Loucy (cell line): ENCODE measurements around the gene FAM171A2.

Source experiments
- H2AFZ ChIP-seq: fragments of 200-600 bp; sonication (generic); 2 replicates; pipeline ENCODE4 v1.6.0; 2016; ENCODE audit warnings: antibody characterized with exemption, mild to moderate bottlenecking, low read length, moderate library complexity
- H3F3A ChIP-seq: fragments of 200-600 bp; 2 replicates; pipeline ENCODE4 v1.6.0; 2016; ENCODE audit warnings: antibody characterized with exemption, low read depth, mild to moderate bottlenecking
- H3K27me3 ChIP-seq: fragments of 200-600 bp; sonication (generic); 2 replicates; pipeline ENCODE4 v1.6.1; 2014; ENCODE audit warnings: low read length, mild to moderate bottlenecking; ENCODE audit not compliant: insufficient read depth, poor library complexity, severe bottlenecking
- H3K36me3 ChIP-seq: fragments of 200-600 bp; sonication (generic); 2 replicates; pipeline ENCODE4 v1.6.1; 2016; ENCODE audit warnings: low read length; ENCODE audit not compliant: insufficient read depth
- H3K4me1 ChIP-seq: fragments of 200-600 bp; sonication (generic); 2 replicates; pipeline ENCODE4 v1.5.1; 2014; ENCODE audit warnings: low read length, mild to moderate bottlenecking; ENCODE audit not compliant: insufficient read depth, poor library complexity, severe bottlenecking
- H3K4me2 ChIP-seq: fragments of 200-600 bp; sonication (generic); 2 replicates; pipeline ENCODE4 v1.6.0; 2014; ENCODE audit warnings: antibody characterized with exemption, low read length, low read depth, mild to moderate bottlenecking; ENCODE audit not compliant: poor library complexity, severe bottlenecking
- H3K4me3 ChIP-seq: fragments of 200-600 bp; sonication (generic); 2 replicates; pipeline ENCODE4 v1.5.1; 2014; ENCODE audit warnings: low read length, mild to moderate bottlenecking, mixed read lengths; ENCODE audit not compliant: poor library complexity, severe bottlenecking
- H3K79me2 ChIP-seq: fragments of 200-600 bp; sonication (generic); 2 replicates; pipeline ENCODE4 v1.6.1; 2014; ENCODE audit warnings: low read length; ENCODE audit not compliant: insufficient read depth
- H3K9ac ChIP-seq: fragments of 200-600 bp; sonication (generic); 2 replicates; pipeline ENCODE4 v1.6.0; 2014; ENCODE audit warnings: mild to moderate bottlenecking, low read depth, low read length, moderate library complexity; ENCODE audit not compliant: poor library complexity, severe bottlenecking
- H3K9me2 ChIP-seq: fragments of 200-600 bp; sonication (generic); replicated peaks from 2 replicates; pipeline ENCODE4 v1.6.1; 2016; ENCODE audit warnings: low read depth, low read length, mixed read lengths
- H3K9me3 ChIP-seq: fragments of 200-600 bp; sonication (generic); 2 replicates; pipeline ENCODE4 v1.6.1; 2014; ENCODE audit warnings: mild to moderate bottlenecking, antibody characterized with exemption, low read length, low read depth; ENCODE audit not compliant: insufficient read depth
- H4K20me1 ChIP-seq: fragments of 200-600 bp; sonication (generic); 2 replicates; pipeline ENCODE4 v1.6.0; 2014; ENCODE audit warnings: antibody characterized with exemption, low read length, mild to moderate bottlenecking; ENCODE audit not compliant: insufficient read depth, poor library complexity, severe bottlenecking
- EZH2phosphoT487 ChIP-seq: fragments of 200-600 bp; IDR thresholded peaks from 2 replicates; pipeline ENCODE4 v1.6.1; 2018; ENCODE audit warnings: antibody characterized with exemption, mild to moderate bottlenecking, moderate library complexity, borderline replicate concordance
- TF ChIP-seq, protein P1 (sequence below): fragments of 200-600 bp; sonication (generic); conservative IDR thresholded peaks from 2 replicates; pipeline ENCODE4 v1.5.1; 2014; ENCODE audit warnings: mild to moderate bottlenecking, antibody characterized with exemption, low read length

The FAM171A2 gene

DNA sequence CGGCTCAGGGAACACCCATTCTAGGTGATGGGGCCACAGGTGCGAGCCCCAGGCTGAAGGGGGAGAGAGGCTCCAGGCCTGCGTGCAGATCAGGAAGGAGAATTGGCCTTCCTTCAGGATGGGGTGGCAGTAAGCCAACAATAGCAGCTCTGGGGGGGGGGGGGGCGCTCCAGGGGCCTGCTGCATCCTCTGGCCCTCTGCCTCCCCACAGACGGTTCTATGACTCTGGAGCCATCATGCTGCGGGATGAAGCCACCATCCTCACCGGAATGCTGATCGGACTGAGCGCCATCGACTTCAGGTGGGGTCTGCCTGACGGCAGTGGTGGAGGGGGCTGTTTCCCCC, 49.2 kb downstream of the FAM171A2 start:
- TF ChIP-seq, protein P1, sequence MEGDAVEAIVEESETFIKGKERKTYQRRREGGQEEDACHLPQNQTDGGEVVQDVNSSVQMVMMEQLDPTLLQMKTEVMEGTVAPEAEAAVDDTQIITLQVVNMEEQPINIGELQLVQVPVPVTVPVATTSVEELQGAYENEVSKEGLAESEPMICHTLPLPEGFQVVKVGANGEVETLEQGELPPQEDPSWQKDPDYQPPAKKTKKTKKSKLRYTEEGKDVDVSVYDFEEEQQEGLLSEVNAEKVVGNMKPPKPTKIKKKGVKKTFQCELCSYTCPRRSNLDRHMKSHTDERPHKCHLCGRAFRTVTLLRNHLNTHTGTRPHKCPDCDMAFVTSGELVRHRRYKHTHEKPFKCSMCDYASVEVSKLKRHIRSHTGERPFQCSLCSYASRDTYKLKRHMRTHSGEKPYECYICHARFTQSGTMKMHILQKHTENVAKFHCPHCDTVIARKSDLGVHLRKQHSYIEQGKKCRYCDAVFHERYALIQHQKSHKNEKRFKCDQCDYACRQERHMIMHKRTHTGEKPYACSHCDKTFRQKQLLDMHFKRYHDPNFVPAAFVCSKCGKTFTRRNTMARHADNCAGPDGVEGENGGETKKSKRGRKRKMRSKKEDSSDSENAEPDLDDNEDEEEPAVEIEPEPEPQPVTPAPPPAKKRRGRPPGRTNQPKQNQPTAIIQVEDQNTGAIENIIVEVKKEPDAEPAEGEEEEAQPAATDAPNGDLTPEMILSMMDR, result no peak
- TF ChIP-seq EZH2phosphoT487, result no peak
- Histone ChIP-seq H4K20me1 (no peaks in the 10 kb centered on the region), H3F3A (no peaks in the 10 kb centered on the region), H3K9ac (no peak overlapping the region), H3K4me1 (no peaks in the 10 kb centered on the region), H3K36me3 (no peaks in the 10 kb centered on the region; the same call in 1 of the 2 replicates), H3K4me3 (no peak overlapping the region), H3K9me2 (no peaks in the 10 kb centered on the region), H3K4me2 (no peak overlapping the region), H3K9me3 (no peaks in the 10 kb centered on the region), H3K27me3 (no peaks in the 10 kb centered on the region), H3K79me2 (no peaks in the 10 kb centered on the region), H2AFZ (no peak overlapping the region)

DNA sequence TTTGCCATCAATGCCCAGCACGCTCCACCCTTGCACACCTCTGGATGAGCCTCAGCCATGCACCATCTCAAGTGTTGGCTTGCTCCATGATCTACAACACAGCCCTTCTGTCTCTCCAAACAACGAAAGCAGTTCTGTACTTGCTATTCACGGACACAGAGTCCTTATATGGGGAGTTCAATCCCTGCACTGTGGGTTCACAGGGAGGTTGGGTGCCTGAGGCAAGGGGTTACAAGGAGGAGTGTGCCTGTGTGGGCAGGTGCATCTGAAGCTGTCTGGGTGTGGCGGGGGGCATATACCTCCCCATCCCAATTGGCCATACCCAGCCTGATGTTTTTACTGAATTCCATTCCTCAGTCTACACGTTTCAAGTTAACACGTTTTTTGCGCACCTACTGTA, 49.6 kb downstream of the FAM171A2 start:
- H3K9me2 ChIP-seq, result no peaks in the 10 kb centered on the region

DNA sequence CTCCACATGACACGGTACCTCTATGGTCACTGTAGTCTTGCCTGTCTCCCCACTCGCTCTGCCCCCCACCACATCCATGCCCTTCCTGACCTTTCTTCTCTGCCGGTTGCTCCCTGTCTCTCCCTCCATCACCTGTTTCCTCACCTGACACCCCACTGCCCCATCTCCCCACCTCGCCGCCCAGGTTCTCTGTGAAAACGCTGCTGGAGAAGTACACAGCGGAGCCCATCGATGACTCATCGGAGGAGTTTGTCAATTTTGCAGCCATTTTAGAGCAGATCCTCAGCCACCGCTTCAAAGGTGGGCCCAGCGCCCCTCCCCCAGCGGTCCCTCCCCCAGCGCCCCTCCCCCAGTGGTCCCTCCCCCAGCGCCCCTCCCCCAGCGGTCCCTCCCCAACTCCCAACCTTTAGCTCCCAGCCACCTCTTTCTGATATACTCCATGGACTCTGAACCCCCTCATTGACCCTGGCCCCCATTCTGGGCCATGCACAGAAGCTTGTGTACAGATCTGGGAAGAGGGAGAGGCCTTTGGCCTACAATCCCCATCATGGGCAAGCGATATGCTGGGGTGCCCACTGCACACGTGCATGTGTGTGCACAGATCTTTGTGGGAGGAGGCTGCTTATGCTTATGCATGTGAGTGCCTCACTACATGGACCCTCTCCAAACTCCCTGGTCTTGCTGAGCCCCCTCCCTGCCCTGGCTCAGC, 51.1 kb downstream of the FAM171A2 start:
- H3K4me3 ChIP-seq, result no peak overlapping the region
- H3F3A ChIP-seq, result no peaks in the 10 kb centered on the region
- H3K9me2 ChIP-seq, result no peaks in the 10 kb centered on the region
- no peaks in the 10 kb centered on the region for H3K9me3 ChIP-seq
- H4K20me1 ChIP-seq, result no peaks in the 10 kb centered on the region
- H3K36me3 ChIP-seq, result no peaks in the 10 kb centered on the region
- H3K9ac ChIP-seq, result no peak overlapping the region
- H3K4me2 ChIP-seq, result no peak overlapping the region
- H3K27me3 ChIP-seq, result no peaks in the 10 kb centered on the region
- no peak overlapping the region for H2AFZ ChIP-seq
- TF ChIP-seq, protein P1, result no peak
- TF ChIP-seq EZH2phosphoT487, result no peak
- H3K79me2 ChIP-seq, result no peaks in the 10 kb centered on the region
- H3K4me1 ChIP-seq, result peaks cover 7% of the 10 kb centered on the region

More for the DNA sequence above, 49.6 kb downstream of the FAM171A2 start:
- no peak overlapping the region for H3K9ac ChIP-seq
- H4K20me1 ChIP-seq, result no peaks in the 10 kb centered on the region
- H3K27me3 ChIP-seq, result no peaks in the 10 kb centered on the region
- H3K79me2 ChIP-seq, result no peaks in the 10 kb centered on the region
- no peak overlapping the region for H3K4me2 ChIP-seq
- H3K4me3 ChIP-seq, result no peak overlapping the region
- H3K9me3 ChIP-seq, result no peaks in the 10 kb centered on the region
- no peak overlapping the region for H2AFZ ChIP-seq
- H3K4me1 ChIP-seq, result peaks cover 2% of the 10 kb centered on the region
- TF ChIP-seq EZH2phosphoT487, result no peak
- TF ChIP-seq, protein P1, result no peak
- no peaks in the 10 kb centered on the region for H3F3A ChIP-seq
- H3K36me3 ChIP-seq, result no peaks in the 10 kb centered on the region
